Pancreas (tissue), 10 donors: ENCODE measurements around the gene ARIH2. TPM values are rescaled to one million over a fixed set of nuclear protein-coding genes. Genes with fewer than 3 reads are reported as not detected.

ENCODE experiments used
- ATAC-seq, 4 donors: fragments of 200-7000 bp; cut with Tn5 transposase; one replicate each; pipeline versions ENCODE4 v1.8.0 to v1.9.1; 2020; ENCODE audit warnings: mild to moderate bottlenecking in 4 of 4, moderate library complexity in 4 of 4
- DNase-seq, 6 donors: peaks; one replicate each; pipeline ENCODE4 v3.0.0-alpha.2; 2020
- FAIRE-seq: peaks from 2 replicates; lab custom pipeline; 2012; peaks lifted over from hg19 to GRCh38; lab: Jason Lieb, UNC
- H3K27ac ChIP-seq, 4 donors: fragments of 200-600 bp; sonication (generic); 1 replicate in 3 of 4; 2 replicates in 1 of 4; pipeline versions ENCODE4 v1.5.0 to v1.8.0; 2020
- H3K27me3 ChIP-seq, 4 donors: fragments of 200-600 bp; one replicate each; pipeline ENCODE4 v1.8.0; 2021
- H3K36me3 ChIP-seq, 3 donors: fragments of 200-600 bp; sonication (generic) in 1 of 3; one replicate each; pipeline versions ENCODE4 v1.5.0 to v1.8.0; 2020 to 2021
- H3K4me1 ChIP-seq, 3 donors: fragments of 200-600 bp; one replicate each; pipeline ENCODE4 v1.8.0; 2021
- H3K4me3 ChIP-seq, 4 donors: fragments of 200-600 bp; sonication (generic) in 2 of 4; one replicate each; pipeline versions ENCODE4 v1.5.0 to v1.8.0; 2020 to 2021
- H3K9me3 ChIP-seq, 4 donors: fragments of 200-600 bp; one replicate each; pipeline ENCODE4 v1.8.0; 2021
- WGBS, 2 donors: extraction: QIAGEN DNeasy Blood & Tissue Kit; methylation state at CpG; one replicate each; pipeline ENCODE4 v1.1.7; 2013; 5-methylcytosine and 5-hydroxymethylcytosine counted together
- intact Hi-C, 3 donors: fragments of 100-400 bp; cut with DNase I; formaldehyde crosslinking; loops; one replicate each; pipeline versions ENCODE4 v1.11.1 to v1.14.2; 2022
- polyA plus RNA-seq, 2 donors: library from polyadenylated mRNA; stranded (reverse); fragments of 200-250 nt; gene quantifications; one replicate each; pipeline ENCODE4 v1.2.3, GENCODE V29; 2013
- total RNA-seq, 6 donors: library from RNA; stranded (reverse); fragmentation: NEBNext Ultra II Directional in 4 of 6; extraction: Animal tissue kit (Norgen Biotek cat#: 25700) in 4 of 6; gene quantifications; one replicate each; pipeline versions ENCODE4 v1.2.1 to v1.2.4, GENCODE V29; 2021 to 2023
- TF ChIP-seq, protein P1 (sequence below), 4 donors: fragments of 200-600 bp; sonication (generic) in 3 of 4; IDR thresholded peaks; one replicate each; pipeline versions ENCODE4 v1.5.0 to v1.8.0; 2021; ENCODE audit warnings: antibody characterized with exemption in 4 of 4
- donor health status: healthy with polysubstance abuse.
- donor health status: DM: no; HTN: no; CAD: no; lungs with moderate emphysema.
- donor health status: DM: no; HTN: no; CAD: no.
- donor health status: control.
- donor health status: control.
- donor health status: Bipolar disorder and iron deficiency.
- donor health status: DM: yes; HTN: yes; CAD: no.
- donor health status: DM: no; HTN: no; CAD: no.
- donor health status: DM: no; HTN: no; CAD: no.
- donor health status: DM: yes; HTN: yes; CAD: no.

The ARIH2 gene
- total and polyA plus RNA-seq, 8 donors = 33.3 to 53.6 (median 41.6) TPM

DNA sequence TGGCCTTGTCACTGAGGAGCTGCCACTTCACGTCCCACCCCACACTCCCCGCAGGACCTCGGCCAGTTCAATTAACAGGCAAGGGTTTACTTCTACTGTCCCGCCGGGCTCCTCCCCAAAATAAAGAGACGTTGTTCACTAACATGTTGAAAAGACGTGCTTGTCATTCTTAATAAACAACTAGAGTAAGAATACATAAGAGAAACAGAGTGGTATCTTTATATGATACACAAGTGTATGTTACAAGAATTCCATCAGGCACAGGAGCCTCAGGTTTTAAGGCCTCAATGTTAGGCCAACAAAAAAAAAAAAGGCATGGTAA lies 110.9 kb downstream of the ARIH2 start:
- no peak for DNase-seq
- no peaks in the 10 kb centered on the region for H3K9me3 ChIP-seq
- no peak for ATAC-seq
- WGBS, 2 donors = 1% methylated on average over 7 of the region's 7 CpGs
- intact Hi-C loops = loop anchor here in 1 of 3 donors (10.0 kb wide), 1 partner anchor 65 kb away; the partner anchor contains the start of gene QRICH1
- no peaks in the 10 kb centered on the region for H3K27me3 ChIP-seq
- peak overlapping the region in 2 of 4 donors; percentile 54 to 86 for H3K4me3 ChIP-seq
- H3K36me3 ChIP-seq = peaks cover 0 to 47% (median 21%) of the 10 kb centered on the region in 3 donors
- peak overlapping the region; percentile 71 to 90 (median 82) for H3K27ac ChIP-seq
- TF ChIP-seq, protein P1, sequence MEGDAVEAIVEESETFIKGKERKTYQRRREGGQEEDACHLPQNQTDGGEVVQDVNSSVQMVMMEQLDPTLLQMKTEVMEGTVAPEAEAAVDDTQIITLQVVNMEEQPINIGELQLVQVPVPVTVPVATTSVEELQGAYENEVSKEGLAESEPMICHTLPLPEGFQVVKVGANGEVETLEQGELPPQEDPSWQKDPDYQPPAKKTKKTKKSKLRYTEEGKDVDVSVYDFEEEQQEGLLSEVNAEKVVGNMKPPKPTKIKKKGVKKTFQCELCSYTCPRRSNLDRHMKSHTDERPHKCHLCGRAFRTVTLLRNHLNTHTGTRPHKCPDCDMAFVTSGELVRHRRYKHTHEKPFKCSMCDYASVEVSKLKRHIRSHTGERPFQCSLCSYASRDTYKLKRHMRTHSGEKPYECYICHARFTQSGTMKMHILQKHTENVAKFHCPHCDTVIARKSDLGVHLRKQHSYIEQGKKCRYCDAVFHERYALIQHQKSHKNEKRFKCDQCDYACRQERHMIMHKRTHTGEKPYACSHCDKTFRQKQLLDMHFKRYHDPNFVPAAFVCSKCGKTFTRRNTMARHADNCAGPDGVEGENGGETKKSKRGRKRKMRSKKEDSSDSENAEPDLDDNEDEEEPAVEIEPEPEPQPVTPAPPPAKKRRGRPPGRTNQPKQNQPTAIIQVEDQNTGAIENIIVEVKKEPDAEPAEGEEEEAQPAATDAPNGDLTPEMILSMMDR (IDR thresholded peaks at IDR 0.05) = no peak
- FAIRE-seq = no peak
- peaks cover 6 to 15% (median 6%) of the 10 kb centered on the region in 3 donors for H3K4me1 ChIP-seq

DNA sequence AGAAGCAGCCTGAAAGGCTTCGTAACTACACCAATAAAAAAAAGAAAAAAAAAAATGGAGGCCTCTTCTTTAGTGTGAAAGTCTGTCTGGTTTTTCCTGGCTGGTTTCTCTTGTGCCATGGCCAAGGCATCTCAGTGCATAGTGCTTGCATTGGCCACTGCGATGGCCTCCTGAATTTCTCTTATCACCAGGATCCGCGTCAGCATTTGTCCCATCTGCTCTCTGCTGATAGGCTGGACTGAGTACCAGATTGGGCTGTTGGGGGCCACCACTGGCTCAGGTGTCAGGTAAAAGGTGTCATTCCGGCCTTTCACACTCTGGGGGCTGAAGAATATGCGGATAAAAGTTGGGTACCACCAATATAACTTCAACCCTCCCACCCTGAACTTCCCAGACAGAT lies 111.7 kb downstream of the ARIH2 start:
- DNase-seq (peak in 1 of 6 donors; percentile 7), FAIRE-seq (no peak), ATAC-seq (no peak)
- TF ChIP-seq, protein P1 (IDR thresholded peaks at IDR 0.05) = no peak
- H3K4me1 ChIP-seq = peaks cover 6 to 15% (median 6%) of the 10 kb centered on the region in 3 donors
- WGBS, 2 donors = 74 to 85% methylated on average over 6 of the region's 6 CpGs
- no peaks in the 10 kb centered on the region for H3K27me3 ChIP-seq
- H3K9me3 ChIP-seq = no peaks in the 10 kb centered on the region
- H3K36me3 ChIP-seq = peaks cover 0 to 43% (median 22%) of the 10 kb centered on the region in 3 donors
- intact Hi-C loops = no loop called here
- no peak overlapping the region for H3K27ac ChIP-seq
- H3K4me3 ChIP-seq = no peak overlapping the region

DNA sequence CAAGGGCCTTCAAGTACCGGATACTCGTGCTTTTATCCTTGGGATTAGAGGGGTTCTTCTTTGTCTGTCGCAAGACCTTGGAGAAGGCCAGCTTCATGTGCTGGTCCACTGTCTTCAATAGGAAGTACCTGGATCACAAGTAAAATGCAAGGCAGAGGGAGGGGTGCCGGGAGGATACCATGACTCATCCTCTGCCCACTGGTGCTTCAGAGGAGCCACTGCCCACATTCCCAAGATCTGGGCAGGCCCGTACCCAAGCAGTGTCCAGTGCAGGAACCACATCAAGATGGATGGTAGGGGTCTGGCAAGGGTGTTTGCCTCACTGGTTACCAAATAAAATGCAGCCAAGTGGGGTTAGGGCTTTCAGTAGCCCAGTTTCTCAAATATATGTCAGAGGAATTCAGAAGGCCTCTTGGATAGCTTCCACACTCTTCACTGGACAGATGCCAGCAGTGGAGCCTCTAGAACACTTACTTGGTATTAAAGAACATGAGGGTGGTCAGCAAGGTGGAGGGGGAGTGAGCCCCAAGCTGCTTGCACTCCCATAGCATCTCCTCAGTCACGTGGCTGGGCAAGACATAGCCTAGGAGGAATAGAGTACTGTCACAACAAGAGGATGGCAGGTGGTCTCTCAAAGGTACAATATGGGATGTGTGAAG lies 114.1 kb downstream of the ARIH2 start:
- no peak for ATAC-seq

DNA sequence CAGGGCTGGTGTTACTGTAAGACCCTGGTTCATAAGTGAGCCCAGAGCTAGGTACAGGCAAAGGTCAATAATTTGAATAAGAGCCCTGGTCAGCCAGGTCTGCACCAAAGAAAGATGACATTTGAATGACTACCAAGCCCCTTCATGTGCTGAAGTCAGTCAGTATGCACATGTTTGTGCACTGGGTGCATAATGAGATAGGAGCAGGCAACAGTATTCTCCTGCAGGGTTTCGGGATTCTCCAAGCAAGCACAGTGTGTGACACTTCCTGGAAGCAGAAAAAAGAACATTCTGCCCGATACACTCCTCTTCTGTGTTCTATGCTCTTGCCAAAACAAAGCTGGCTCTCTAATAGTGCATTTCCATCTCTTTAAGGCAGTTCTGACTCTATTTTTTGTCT lies 116.0 kb downstream of the ARIH2 start:
- H3K9me3 ChIP-seq = no peaks in the 10 kb centered on the region
- 90 to 95% methylated on average over 2 of the region's 2 CpGs for WGBS, 2 donors
- TF ChIP-seq, protein P1 (IDR thresholded peaks at IDR 0.05) = no peak
- H3K36me3 ChIP-seq = peaks cover 0 to 28% (median 11%) of the 10 kb centered on the region in 3 donors
- no peak for FAIRE-seq
- no peaks in the 10 kb centered on the region for H3K4me1 ChIP-seq
- intact Hi-C loops = no loop called here
- H3K27me3 ChIP-seq = no peaks in the 10 kb centered on the region
- no peak overlapping the region for H3K4me3 ChIP-seq
- ATAC-seq = no peak
- DNase-seq = no peak
- no peak overlapping the region for H3K27ac ChIP-seq

More for the DNA sequence above, 114.1 kb downstream of the ARIH2 start:
- Histone ChIP-seq H3K27me3 (no peaks in the 10 kb centered on the region), H3K9me3 (no peaks in the 10 kb centered on the region), H3K27ac (no peak overlapping the region), H3K4me3 (no peak overlapping the region), H3K4me1 (peaks cover 6 to 11% (median 6%) of the 10 kb centered on the region in 3 donors), H3K36me3 (peaks cover 0 to 28% (median 11%) of the 10 kb centered on the region in 3 donors)
- TF ChIP-seq, protein P1 (IDR thresholded peaks at IDR 0.05) = no peak
- DNase-seq (no peak), FAIRE-seq (no peak)
- intact Hi-C loops = no loop called here
- WGBS, 2 donors = 86 to 92% methylated on average over 6 of the region's 6 CpGs

DNA sequence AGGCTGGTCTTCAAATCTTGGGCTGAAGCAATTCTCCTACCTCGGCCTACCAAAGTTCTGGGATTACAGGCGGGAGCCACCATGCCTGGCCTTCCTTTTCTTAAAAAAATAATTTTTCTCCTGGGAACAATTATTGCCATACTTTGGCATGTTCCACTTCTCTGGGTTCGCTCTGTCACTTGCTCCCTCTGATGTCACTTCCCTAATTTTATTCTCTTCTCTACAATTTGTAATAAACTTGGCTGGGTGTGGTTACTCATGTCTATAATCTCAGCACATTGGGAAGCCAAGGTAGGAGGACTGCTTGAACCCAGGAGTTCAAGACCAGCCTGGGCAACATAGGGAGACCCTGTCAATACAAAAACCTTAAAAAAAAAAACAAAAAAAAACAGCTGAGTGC lies 116.6 kb downstream of the ARIH2 start:
- no peak overlapping the region for H3K27ac ChIP-seq
- H3K4me3 ChIP-seq = no peak overlapping the region
- H3K27me3 ChIP-seq = no peaks in the 10 kb centered on the region
- intact Hi-C loops = no loop called here
- no peak for ATAC-seq
- TF ChIP-seq, protein P1 (IDR thresholded peaks at IDR 0.05) = no peak
- 88 to 92% methylated on average over 3 of the region's 3 CpGs for WGBS, 2 donors
- DNase-seq = no peak
- peaks cover 0 to 28% (median 11%) of the 10 kb centered on the region in 3 donors for H3K36me3 ChIP-seq
- H3K9me3 ChIP-seq = no peaks in the 10 kb centered on the region
- no peaks in the 10 kb centered on the region for H3K4me1 ChIP-seq
- no peak for FAIRE-seq
